Activated T-helper 1 cell treated with anti-CD3 and anti-CD28 coated beads, Interleukin-12 subunit alpha, Interleukin-12 subunit beta, Interleukin-2, Interleukin-4 antibody, amounts not matched to agents 30 ng/mL and 10 ng/mL and 1 ng/mL, durations not matched to agents 14 hours and 24 hours and 36 hours (primary cell): ENCODE data around the gene LEUTX. TPM values are rescaled to one million over a fixed set of nuclear protein-coding genes. Genes with fewer than 3 reads are reported as not detected.
"Not testable (repeated sequence)": the region's sequence is repeated elsewhere in the genome, so short reads cannot be mapped to it uniquely, and the experiment has no call there.

Source experiments
- DNase-seq: peaks from one replicate; pipeline ENCODE4 v3.0.0; 2021; ENCODE audit warnings: low spot score
- H3K27ac Mint-ChIP-seq: one replicate; pipeline ENCODE4 v1.8.0; 2021; ENCODE audit warnings: mild to moderate bottlenecking, mixed read lengths
- H3K27me3 Mint-ChIP-seq: one replicate; pipeline ENCODE4 v1.8.0; 2022; ENCODE audit warnings: mild to moderate bottlenecking, moderate library complexity, mixed read lengths; ENCODE audit not compliant: insufficient read depth
- H3K36me3 Mint-ChIP-seq: one replicate; pipeline ENCODE4 v1.8.0; 2021; ENCODE audit warnings: low read depth, mixed read lengths
- H3K4me1 Mint-ChIP-seq: one replicate; pipeline ENCODE4 v1.8.0; 2021; ENCODE audit warnings: low read depth, mixed read lengths
- H3K4me3 Mint-ChIP-seq: one replicate; pipeline ENCODE4 v1.8.0; 2021; ENCODE audit warnings: mild to moderate bottlenecking, moderate library complexity, mixed read lengths
- H3K9me3 Mint-ChIP-seq: one replicate; pipeline ENCODE4 v1.8.0; 2021; ENCODE audit warnings: mixed read lengths
- intact Hi-C: fragments of 100-400 bp; cut with micrococcal nuclease; formaldehyde crosslinking; loops from one replicate; pipeline ENCODE4 v1.15.1; 2024
- total RNA-seq: library from RNA; stranded (reverse); gene quantifications from 2 replicates; pipeline ENCODE4 v1.2.3, GENCODE V29; 2022

LEUTX gene
- total RNA-seq, 1 donor from 2014 or later, result not detected

DNA sequence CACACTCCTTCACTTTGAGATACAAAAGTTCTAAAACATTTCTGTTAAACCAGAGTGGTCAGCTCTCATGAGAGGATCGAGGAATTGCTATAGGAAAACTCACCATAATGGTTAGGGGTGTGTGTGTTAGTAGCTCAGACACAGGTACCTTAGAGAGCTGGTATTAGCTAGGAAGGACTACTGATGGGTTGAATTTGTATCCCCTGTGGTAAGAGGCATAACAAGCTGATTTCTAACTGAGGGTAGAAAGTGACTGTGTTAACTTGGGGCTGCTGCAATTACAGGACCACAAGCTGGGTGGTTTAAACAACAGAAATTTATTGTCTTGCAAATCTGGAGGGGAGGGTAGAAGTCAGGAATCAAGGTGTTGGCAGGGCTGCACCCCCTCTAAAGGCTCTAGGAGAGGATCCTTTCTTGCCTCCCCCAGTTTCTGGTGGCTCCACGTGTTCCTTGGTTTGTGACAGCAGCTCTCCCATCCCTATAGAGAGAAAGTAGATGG is 17.4 kb downstream of the LEUTX start:
- Mint-ChIP-seq H3K4me3 (no peak overlapping the region), H3K27ac (no peak overlapping the region), H3K36me3 (no peaks in the 10 kb centered on the region), H3K9me3 (no peaks in the 10 kb centered on the region), H3K27me3 (peaks cover 6% of the 10 kb centered on the region), H3K4me1 (peaks cover 5% of the 10 kb centered on the region)
- DNase-seq, result no peak
- intact Hi-C loops, result no loop called here

DNA sequence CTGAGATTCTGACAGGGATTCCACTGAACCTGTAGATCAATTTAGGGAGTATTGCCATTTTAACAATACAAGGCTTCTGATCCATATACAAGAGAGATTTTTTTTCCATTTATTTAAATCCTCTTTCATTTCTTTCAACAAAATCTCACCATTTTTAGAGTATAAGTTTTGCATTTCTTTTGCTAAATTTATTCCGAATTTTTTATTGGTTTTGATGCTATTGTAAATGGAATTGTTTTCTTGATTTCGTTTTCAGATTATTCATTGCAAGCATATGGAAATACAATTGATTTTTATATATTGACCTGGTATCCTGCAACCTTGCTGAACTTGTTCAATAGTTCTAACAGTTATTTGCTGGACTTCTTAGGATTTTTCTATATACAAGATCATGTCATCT is 18.4 kb downstream of the LEUTX start:
- DNase-seq, result no peak
- no peak overlapping the region for H3K4me3 Mint-ChIP-seq
- H3K27me3 Mint-ChIP-seq, result peaks cover 9% of the 10 kb centered on the region
- H3K27ac Mint-ChIP-seq, result no peak overlapping the region
- intact Hi-C loops, result no loop called here
- H3K36me3 Mint-ChIP-seq, result no peaks in the 10 kb centered on the region
- H3K9me3 Mint-ChIP-seq, result no peaks in the 10 kb centered on the region
- peaks cover 5% of the 10 kb centered on the region for H3K4me1 Mint-ChIP-seq

DNA sequence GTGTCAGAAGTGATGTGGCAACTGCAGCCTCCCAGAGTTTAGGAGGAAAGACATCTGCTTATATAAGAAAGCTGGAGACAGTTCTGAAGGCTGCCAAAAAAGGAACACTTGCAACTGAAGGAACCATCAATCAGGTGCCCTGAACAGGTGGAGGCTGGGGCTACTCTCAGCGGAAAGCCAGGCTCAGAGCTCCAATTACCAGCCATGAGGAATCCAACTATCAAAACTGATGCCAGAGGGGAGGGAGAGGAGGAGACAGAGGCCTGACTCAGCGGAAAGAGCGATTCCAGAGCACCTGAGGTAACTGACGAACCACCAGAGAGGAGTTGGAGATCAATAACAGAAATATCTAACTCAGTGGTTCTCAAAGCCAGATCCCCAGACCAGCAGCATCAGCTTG is 24.3 kb downstream of the LEUTX start:
- no peak overlapping the region for H3K27ac Mint-ChIP-seq
- peaks cover under 1% of the 10 kb centered on the region for H3K9me3 Mint-ChIP-seq
- no peak overlapping the region for H3K4me3 Mint-ChIP-seq
- peaks cover 6% of the 10 kb centered on the region for H3K27me3 Mint-ChIP-seq
- H3K36me3 Mint-ChIP-seq, result no peaks in the 10 kb centered on the region
- intact Hi-C loops, result no loop called here
- H3K4me1 Mint-ChIP-seq, result no peaks in the 10 kb centered on the region
- no peak for DNase-seq

DNA sequence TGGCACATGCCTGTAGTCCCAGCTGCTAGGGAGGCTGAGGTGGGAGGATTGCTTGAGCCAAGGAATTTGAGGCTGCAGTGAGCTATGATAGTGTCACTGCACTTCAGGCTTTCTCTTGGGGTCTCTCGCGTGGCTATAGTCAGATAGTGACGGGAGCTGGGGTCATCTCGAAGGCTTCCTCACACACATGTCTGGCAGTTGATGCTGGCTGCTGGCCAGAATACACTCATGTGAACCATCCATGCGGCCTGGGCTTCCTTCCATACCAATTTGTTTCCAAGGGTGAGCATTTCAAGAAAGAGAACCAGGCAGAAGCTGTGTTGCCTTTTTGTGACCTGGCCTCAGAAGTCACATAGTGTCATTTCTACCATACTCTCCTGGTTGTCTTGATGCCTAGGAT is 26.4 kb downstream of the LEUTX start:
- no peak for DNase-seq
- no peaks in the 10 kb centered on the region for H3K4me1 Mint-ChIP-seq
- H3K27ac Mint-ChIP-seq, result no peak overlapping the region
- H3K9me3 Mint-ChIP-seq, result peaks cover 3% of the 10 kb centered on the region
- no peak overlapping the region for H3K4me3 Mint-ChIP-seq
- intact Hi-C loops, result no loop called here
- no peaks in the 10 kb centered on the region for H3K36me3 Mint-ChIP-seq
- H3K27me3 Mint-ChIP-seq, result peaks cover 6% of the 10 kb centered on the region

DNA sequence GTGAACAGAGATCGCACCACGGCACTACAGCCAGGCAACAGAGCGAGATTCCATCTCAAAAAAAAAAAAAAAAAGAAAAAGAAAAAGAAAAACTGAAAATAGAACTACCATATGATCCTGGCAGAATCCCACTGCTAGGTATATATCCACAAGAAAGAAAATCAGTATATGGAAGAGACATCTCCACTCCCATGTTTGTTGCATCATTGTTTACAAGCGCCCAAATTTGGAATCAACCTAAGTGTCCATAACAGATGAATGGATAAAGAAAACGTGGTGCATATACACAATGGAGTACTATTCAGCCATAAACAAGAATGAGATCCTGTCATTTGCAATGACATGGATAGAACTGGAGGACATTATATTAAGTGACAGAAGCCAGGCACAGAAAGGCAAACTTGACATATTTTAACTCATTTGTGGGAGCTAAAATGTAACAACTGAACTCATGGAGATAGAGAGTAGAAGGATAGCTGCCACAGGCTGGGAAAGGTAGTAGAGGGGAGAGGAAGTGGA is 29.3 kb downstream of the LEUTX start:
- intact Hi-C loops, result no loop called here
- H3K27ac Mint-ChIP-seq, result no peak overlapping the region
- H3K9me3 Mint-ChIP-seq, result peaks cover 3% of the 10 kb centered on the region
- H3K4me1 Mint-ChIP-seq, result no peaks in the 10 kb centered on the region
- no peak overlapping the region for H3K4me3 Mint-ChIP-seq
- no peaks in the 10 kb centered on the region for H3K36me3 Mint-ChIP-seq
- no peaks in the 10 kb centered on the region for H3K27me3 Mint-ChIP-seq
- no peak for DNase-seq

DNA sequence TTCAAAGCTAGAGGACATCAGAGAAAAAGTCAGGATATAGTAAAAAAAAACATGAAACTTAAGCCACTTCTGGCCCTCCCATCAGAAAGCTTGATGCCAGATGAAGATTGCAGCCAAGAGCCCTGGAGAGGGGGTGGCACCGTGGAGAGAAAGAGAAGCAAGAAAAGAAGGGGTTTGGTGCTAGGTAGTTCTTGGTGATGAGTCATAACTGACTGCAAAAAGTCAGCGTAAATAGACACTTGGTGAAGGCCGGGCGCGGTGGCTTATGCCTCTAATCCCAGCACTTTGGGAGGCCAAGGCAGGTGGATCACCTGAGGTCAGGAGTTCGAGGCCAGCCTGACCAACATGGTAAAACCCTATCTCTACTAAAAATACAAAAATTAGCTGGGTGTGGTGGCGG is 30.0 kb downstream of the LEUTX start:
- H3K36me3 Mint-ChIP-seq, intact Hi-C loops, H3K4me1 Mint-ChIP-seq, H3K27ac Mint-ChIP-seq, H3K9me3 Mint-ChIP-seq, H3K27me3 Mint-ChIP-seq, DNase-seq, H3K4me3 Mint-ChIP-seq: not testable (repeated sequence)

DNA sequence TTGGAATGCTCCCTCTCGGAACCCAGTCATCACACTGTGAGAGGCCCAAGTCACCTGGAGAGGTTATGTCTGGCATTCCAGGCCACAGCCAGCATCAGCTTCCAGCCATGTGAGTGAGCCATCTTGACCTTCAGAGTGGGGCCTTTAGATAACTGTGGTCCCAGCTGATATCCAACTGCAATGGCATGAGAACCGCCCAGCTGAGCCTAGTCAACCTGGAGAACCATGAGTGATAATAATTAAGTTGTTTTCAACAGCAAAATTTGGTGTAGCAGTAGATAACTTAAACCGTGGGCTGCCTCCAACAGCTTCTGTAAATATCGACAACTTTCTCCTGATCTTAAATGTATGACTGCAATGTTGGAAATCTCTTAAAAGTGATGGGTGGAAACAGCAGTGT is 30.7 kb downstream of the LEUTX start:
- no peak for DNase-seq
- Mint-ChIP-seq H3K4me3 (no peak overlapping the region), H3K27me3 (no peaks in the 10 kb centered on the region)

DNA sequence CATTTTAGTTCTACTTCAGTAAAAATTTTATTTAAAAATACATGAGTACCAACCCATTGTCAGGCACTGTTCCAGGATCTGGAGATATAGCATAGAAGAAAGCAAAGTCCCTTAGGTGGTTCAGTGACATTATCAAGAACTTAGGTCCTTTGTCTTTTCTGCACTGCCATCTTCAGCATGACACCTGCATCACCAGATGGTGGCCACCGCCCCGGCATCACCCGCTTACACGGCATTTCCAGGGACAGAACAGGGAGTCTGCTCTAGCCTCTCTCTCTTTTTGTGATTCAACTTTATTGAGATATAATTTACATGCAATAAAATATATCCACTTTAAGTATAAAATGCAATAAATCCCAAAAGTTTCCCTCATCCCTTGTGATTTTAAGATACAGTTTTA is 31.8 kb downstream of the LEUTX start:
- peaks cover 3% of the 10 kb centered on the region for H3K9me3 Mint-ChIP-seq
- no peaks in the 10 kb centered on the region for H3K27me3 Mint-ChIP-seq
- H3K27ac Mint-ChIP-seq, result no peak overlapping the region
- DNase-seq, result no peak
- intact Hi-C loops, result no loop called here
- H3K4me3 Mint-ChIP-seq, result no peak overlapping the region
- H3K4me1 Mint-ChIP-seq, result no peaks in the 10 kb centered on the region
- peaks cover 1% of the 10 kb centered on the region for H3K36me3 Mint-ChIP-seq

More for the DNA sequence above, 30.7 kb downstream of the LEUTX start:
- H3K27ac Mint-ChIP-seq, result no peak overlapping the region
- peaks cover 3% of the 10 kb centered on the region for H3K9me3 Mint-ChIP-seq
- H3K36me3 Mint-ChIP-seq, result peaks cover 1% of the 10 kb centered on the region
- intact Hi-C loops, result no loop called here
- no peaks in the 10 kb centered on the region for H3K4me1 Mint-ChIP-seq

DNA sequence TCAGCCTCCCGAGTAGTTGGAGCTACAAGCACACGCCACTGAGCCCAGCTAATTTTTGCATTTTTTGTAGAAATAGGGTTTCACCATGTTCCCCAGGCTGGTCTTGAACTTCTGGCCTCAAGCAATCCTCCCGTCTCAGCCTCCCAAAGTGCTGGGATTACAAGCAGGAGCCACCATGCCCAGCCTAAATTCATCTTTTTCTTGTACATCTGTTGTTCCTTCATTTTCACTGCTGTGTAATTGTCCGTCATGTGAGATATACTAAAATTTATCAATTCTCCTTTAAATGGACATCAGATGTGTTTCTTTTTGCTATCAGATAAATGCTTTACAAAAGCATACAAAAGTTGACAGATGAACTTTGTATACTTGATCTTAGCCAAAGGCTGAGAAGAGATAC is 32.4 kb downstream of the LEUTX start:
- Mint-ChIP-seq H3K36me3 (peaks cover 3% of the 10 kb centered on the region), H3K9me3 (peaks cover 3% of the 10 kb centered on the region), H3K4me1 (no peaks in the 10 kb centered on the region), H3K4me3 (no peak overlapping the region), H3K27ac (no peak overlapping the region), H3K27me3 (no peaks in the 10 kb centered on the region)
- no peak for DNase-seq
- intact Hi-C loops, result no loop called here

DNA sequence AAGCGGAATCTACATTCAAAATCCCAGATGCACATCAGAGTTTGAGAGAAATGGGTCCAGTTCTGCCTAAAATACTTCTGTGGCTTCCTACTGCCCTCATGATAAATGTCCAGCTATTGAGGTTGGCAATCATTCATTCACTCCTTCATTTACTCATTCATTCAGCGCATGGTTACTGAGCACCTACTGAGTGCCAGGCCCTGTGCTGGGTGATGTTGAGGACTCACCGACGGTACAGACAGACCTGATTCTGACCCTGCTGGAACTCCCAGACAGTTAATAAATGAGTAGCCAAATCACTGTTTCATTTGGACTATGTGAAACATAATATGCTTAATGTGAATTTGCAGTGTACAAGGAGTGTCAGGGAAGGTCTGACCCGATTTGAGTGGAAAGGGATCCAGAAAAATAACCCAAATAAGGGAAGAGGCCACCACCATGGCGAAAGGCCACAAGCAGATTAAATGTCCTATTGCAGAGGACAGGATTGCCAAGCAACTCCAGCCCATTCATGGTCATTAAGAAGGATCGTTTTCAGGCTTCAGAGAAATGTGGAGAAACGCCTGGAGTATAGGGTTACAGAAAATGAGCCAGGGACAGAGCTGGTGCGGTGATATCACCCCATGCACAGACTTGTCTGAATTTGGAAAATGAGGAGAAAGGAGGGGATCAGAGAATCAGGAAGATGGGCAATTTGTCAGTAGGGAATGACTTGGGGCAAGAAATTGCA is 34.8 kb downstream of the LEUTX start:
- Mint-ChIP-seq H3K4me3 (no peak overlapping the region), H3K4me1 (no peaks in the 10 kb centered on the region), H3K27ac (no peak overlapping the region), H3K27me3 (no peaks in the 10 kb centered on the region), H3K36me3 (peaks cover 3% of the 10 kb centered on the region), H3K9me3 (no peaks in the 10 kb centered on the region)
- intact Hi-C loops, result no loop called here
- no peak for DNase-seq

DNA sequence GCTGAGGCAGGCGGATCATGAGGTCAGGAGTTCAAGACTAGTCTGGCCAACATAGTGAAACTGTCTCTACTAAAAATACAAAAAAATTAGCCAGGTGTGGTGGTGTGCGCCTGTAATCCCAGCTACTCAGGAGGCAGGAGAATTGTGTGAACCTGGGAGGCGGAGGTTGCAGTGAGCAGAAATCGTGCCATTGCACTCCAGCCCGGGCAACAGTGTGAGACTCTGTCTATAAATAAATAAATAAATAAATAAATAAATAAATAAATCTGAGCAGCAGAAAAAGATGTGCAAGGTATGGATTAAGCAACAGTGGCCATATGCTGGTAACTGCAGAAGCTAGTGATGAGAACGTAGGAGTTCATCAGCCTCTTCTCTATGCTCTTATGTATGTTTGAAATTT is 35.5 kb downstream of the LEUTX start:
- not testable (repeated sequence) for H3K9me3 Mint-ChIP-seq

DNA sequence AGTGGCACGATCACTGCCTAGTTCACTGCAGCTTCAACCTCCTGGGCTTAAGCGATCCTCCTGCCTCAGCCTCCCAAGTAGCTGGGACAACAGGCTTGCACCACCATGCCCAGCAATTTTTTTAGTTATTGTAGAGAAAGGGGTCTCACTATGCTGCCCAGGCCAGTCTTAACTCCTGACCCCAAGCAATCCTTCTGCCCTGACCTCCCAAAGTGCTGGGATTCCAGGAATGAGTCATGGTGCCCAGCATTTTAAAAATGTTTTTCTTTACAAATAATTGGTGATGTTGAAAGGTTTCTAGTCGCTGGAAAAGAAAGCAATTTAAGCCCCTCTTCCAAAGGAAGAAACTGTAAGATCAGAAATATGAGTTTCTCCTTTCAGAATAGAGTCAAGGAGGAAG is 35.9 kb downstream of the LEUTX start:
- no peak overlapping the region for H3K4me3 Mint-ChIP-seq
- intact Hi-C loops, result no loop called here
- peaks cover 5% of the 10 kb centered on the region for H3K4me1 Mint-ChIP-seq
- no peaks in the 10 kb centered on the region for H3K9me3 Mint-ChIP-seq
- no peak overlapping the region for H3K27ac Mint-ChIP-seq
- H3K27me3 Mint-ChIP-seq, result no peaks in the 10 kb centered on the region
- no peak for DNase-seq
- H3K36me3 Mint-ChIP-seq, result peaks cover 5% of the 10 kb centered on the region

More for the DNA sequence above, 35.5 kb downstream of the LEUTX start:
- H3K36me3 Mint-ChIP-seq, intact Hi-C loops, H3K27ac Mint-ChIP-seq, H3K4me1 Mint-ChIP-seq, DNase-seq, H3K27me3 Mint-ChIP-seq, H3K4me3 Mint-ChIP-seq: not testable (repeated sequence)

DNA sequence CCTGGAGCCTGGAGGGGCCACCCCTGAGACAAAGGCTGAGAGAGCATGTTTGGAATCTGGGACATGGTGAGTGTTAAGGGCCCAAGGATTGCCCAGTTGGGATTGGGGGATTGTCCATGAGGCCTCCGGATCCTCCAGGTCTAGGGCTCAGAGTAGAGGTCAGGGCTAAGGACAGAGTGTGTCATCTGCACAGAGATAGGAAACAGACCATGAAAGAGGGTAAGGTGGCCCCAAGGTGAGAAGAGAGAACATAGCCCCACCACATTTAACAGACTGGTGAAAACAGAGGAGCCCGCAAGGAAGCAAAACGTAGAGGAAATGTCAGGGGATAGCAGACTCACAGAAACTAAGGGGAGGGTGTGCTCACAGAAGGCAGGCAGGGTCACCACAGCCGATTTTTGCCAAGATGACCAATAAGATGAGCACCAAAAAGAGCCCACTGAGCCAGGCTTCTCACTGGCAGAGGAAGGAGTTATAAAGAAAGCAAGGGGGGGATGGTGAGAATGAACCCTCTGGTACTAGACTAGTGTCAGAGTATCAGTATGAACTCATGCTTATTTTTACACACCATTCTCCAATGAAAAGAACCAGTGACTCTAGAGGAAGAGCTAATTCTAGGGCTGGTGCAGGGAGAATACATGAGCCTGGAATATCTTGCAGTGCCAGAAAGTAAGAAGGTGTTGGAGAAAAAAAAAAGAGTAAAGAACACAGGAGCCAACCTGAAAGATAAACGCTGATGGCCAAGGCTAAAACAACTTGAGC is 37.8 kb downstream of the LEUTX start:
- Mint-ChIP-seq H3K4me3 (no peak overlapping the region), H3K27ac (no peak overlapping the region), H3K9me3 (no peaks in the 10 kb centered on the region), H3K36me3 (peaks cover 7% of the 10 kb centered on the region), H3K4me1 (peaks cover 5% of the 10 kb centered on the region), H3K27me3 (no peaks in the 10 kb centered on the region)
- no peak for DNase-seq
- intact Hi-C loops, result no loop called here
